ENCODE data around the gene ANKRD24.
"Not testable (repeated sequence)": the region's sequence is repeated elsewhere in the genome, so short reads cannot be mapped to it uniquely, and the experiment has no call there.

The ANKRD24 gene

DNA sequence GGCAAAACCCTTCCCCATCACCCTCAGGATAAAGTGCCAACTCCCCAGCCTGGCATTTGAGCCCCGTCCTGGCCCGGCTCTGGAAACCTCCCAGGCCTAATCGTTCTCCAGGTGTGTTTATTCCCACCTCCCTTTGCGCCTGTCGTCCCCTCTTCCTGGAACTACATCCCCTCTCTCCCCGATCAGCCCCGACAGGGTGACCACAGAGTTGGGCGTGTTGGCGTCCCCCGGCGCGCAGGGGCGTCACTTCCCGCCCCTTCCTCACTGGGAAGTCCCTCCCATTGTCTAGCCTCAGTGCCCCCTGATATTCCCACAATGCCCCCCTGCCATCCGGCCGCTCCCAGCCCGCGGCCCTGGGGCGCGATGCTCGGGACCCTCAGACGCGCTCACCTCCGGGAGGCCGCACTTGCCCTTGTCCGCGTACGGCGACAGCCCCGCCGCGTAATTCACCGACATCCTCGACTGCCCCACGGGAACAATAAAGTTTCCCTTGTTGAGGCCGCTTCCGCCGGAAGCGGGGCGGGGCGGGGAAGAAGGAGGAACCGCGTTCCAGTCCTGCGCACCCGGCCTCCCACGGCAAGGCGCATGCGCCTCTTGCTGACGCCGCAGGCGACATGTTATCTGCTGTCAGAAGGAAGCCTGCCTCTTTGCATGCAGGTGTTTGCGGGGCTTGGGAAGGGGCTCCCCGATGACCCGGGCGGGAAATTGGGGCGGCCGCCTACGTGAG, at the start of gene ANKRD24, which contains the start of gene SIRT6:
Gene ANKRD24 (plus strand): TSS at position 606 of the 727 bp plus-strand sequence. CDS start 3,737 bp downstream, outside the sequence.
Gene SIRT6 (minus strand): TSS at position 480 of the 727 bp plus-strand sequence. CDS start 24 bp downstream, at position 456.
- TF ChIP-seq, protein P1, sequence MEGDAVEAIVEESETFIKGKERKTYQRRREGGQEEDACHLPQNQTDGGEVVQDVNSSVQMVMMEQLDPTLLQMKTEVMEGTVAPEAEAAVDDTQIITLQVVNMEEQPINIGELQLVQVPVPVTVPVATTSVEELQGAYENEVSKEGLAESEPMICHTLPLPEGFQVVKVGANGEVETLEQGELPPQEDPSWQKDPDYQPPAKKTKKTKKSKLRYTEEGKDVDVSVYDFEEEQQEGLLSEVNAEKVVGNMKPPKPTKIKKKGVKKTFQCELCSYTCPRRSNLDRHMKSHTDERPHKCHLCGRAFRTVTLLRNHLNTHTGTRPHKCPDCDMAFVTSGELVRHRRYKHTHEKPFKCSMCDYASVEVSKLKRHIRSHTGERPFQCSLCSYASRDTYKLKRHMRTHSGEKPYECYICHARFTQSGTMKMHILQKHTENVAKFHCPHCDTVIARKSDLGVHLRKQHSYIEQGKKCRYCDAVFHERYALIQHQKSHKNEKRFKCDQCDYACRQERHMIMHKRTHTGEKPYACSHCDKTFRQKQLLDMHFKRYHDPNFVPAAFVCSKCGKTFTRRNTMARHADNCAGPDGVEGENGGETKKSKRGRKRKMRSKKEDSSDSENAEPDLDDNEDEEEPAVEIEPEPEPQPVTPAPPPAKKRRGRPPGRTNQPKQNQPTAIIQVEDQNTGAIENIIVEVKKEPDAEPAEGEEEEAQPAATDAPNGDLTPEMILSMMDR (IDR thresholded peaks at IDR 0.05; ENCODE audit: low read length, missing control alignments) = no peak
- peak within 1 kb of the TSS; percentile 96 for H3K4me3 ChIP-seq (replicated peaks; ENCODE audit: low read depth, low read length)
- peak; percentile 96 for DNase-seq (ENCODE audit: low read depth)

DNA sequence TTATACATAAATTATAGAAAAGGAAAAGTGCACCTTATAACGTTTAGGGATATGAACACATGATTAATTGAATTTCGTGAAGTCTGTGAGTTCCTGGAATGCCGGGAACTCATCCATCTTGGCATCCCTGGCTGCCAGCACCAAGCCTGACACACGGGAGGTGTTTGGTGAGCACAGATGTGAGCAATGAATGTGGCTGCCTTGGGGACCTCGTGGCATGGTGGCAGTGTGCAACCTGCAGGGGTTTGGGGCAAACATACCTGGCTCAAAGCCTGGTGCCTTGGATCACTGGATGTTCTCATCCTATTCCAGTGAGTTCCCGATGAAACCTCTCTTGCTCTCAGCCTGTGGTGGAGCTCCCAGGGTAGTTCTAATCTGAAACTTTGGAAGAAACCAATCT, 48.1 kb upstream of the ANKRD24 start:
- H3K4me3 ChIP-seq (replicated peaks; ENCODE audit: low read depth, low read length) = no peak overlapping the region
- no peak for DNase-seq (ENCODE audit: low read depth)
- TF ChIP-seq, protein P1 (IDR thresholded peaks at IDR 0.05; ENCODE audit: low read length, missing control alignments) = no peak

DNA sequence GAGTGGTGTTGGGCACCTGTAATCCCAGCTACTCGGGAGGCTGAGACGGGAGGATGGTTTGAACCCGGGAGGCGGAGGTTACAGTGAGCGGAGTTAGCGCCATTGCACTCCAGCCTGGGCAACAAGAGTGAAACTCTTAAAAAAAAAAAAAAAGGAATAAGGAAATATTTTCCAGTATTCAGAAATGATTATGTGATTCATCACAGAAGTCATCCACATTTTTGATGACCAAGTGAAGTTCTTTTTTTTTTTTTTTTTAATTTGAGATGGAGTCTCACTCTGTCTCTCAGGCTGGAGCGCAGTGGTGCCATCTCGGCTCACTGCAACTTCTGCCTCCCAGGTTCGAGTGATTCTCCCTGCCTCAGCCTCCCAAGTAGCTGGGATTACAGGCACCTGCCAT, 47.1 kb upstream of the ANKRD24 start:
- not testable (repeated sequence) for H3K4me3 ChIP-seq (replicated peaks; ENCODE audit: low read depth, low read length); DNase-seq (ENCODE audit: low read depth)

- TF ChIP-seq, protein P1 (IDR thresholded peaks at IDR 0.05; ENCODE audit: low read length, missing control alignments) = no peak
- no peak for DNase-seq (ENCODE audit: low read depth)
- no peak overlapping the region for H3K4me3 ChIP-seq (replicated peaks; ENCODE audit: low read depth, low read length)
Observed at GRCh38 chr19:4136680-4137088, 45.8 kb upstream of the ANKRD24 start.

- TF ChIP-seq, protein P1 (IDR thresholded peaks at IDR 0.05; ENCODE audit: low read length, missing control alignments) = no peak
- H3K4me3 ChIP-seq (replicated peaks; ENCODE audit: low read depth, low read length) = no peak overlapping the region
- DNase-seq (ENCODE audit: low read depth) = no peak
Observed at GRCh38 chr19:4138445-4138844, 44.0 kb upstream of the ANKRD24 start.

GRCh38 chr19:4139614-4140236, 42.8 kb upstream of the ANKRD24 start:
- H3K4me3 ChIP-seq (replicated peaks; ENCODE audit: low read depth, low read length) = no peak overlapping the region
- peak; percentile 67 for DNase-seq (ENCODE audit: low read depth)
- TF ChIP-seq, protein P1 (IDR thresholded peaks at IDR 0.05; ENCODE audit: low read length, missing control alignments) = peak; percentile 93

DNA sequence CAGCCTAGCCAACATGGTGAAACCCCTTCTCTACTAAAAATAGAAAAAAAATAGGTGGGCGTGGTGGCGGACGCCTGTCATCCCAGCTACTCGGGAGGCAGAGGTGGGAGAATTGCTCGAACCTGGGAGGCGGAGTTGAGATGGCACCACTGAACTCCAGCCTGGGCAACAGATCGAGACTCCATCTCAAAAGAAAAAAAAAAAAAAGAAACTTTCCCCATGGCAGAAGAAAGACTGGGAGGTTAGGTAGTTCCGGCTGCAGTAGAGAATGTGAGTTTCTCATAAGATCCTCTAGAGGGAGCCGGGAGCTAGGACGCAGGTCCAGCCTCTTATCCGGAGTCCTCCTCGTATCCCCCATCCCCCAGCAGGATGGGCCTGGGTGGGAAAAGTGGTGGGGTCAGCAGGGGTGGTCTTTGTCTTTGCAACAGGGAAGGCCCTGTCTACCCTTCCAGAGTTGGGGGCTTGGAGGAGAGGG, 42.2 kb upstream of the ANKRD24 start:
- H3K4me3 ChIP-seq (replicated peaks; ENCODE audit: low read depth, low read length) = no peak overlapping the region
- TF ChIP-seq, protein P1 (IDR thresholded peaks at IDR 0.05; ENCODE audit: low read length, missing control alignments) = peak; percentile 81
- DNase-seq (ENCODE audit: low read depth) = peak; percentile 75

DNA sequence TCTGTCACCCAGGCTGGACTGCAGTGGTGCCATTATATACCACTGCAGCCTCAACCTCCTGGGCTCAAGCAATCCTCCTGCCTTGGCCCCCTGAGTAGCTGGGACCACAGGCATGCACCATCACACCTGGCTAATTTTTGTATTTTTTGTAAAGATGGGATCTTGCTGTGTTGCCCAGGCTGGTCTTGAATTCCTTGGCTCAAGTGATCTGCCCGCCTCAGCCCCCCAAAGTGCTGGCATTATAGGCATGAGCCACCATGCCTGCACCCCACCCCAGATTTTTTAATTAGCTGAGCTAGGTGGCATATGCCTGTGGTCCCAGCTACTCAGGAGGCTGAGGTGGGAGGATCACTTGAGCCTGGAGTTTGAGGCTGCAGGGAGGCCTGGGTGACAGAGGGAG, 39.6 kb upstream of the ANKRD24 start:
- H3K4me3 ChIP-seq (replicated peaks; ENCODE audit: low read depth, low read length); DNase-seq (ENCODE audit: low read depth): not testable (repeated sequence)
